ENCODE measurements around the gene UBTD2. TPM values are rescaled to one million over a fixed set of nuclear protein-coding genes. Genes with fewer than 3 reads are reported as not detected.

Gene UBTD2
- total and polyA plus RNA-seq, 2 donors (not counting 1 experiment from before 2014, with no cell fraction given): 1.4 to 9.2 TPM

- DNase-seq: no peak
- Mint-ChIP-seq H3K9me3 (ENCODE audit: insufficient read depth) (no peaks in the 10 kb centered on the region), H3K27me3 (no peaks in the 10 kb centered on the region), H3K4me3 (no peak overlapping the region), H3K4me1 (peaks cover 1% of the 10 kb centered on the region), H3K27ac (no peak overlapping the region)
- TF ChIP-seq EZH2 (IDR thresholded peaks at IDR 0.05; ENCODE audit: borderline replicate concordance, insufficient read depth, low read depth, low read length, poor library complexity, severe bottlenecking) (no peak), CTCF (IDR thresholded peaks at IDR 0.05) (no peak)
- Histone ChIP-seq H3K4me3 (ENCODE audit: control extremely low read depth in 1 of 5, extremely low read depth in 1 of 5, insufficient read depth in 1 of 5, low read depth in 2 of 5, low read length in 4 of 5) (no peak overlapping the region), H3K27me3 (replicated peaks in 1 of 4; ENCODE audit: control extremely low read depth in 1 of 4, control insufficient read depth in 3 of 4, insufficient read depth in 4 of 4, low read length in 3 of 4) (no peaks in the 10 kb centered on the region), H3K79me2 (ENCODE audit: control insufficient read depth, insufficient read depth, low read length) (peaks cover 57% of the 10 kb centered on the region), H3K4me1 (ENCODE audit: control insufficient read depth in 2 of 2, insufficient read depth in 2 of 2, low read length in 2 of 2) (no peaks in the 10 kb centered on the region), H3K36me3 (replicated peaks in 1 of 2; ENCODE audit: control extremely low read depth in 1 of 2, control insufficient read depth in 1 of 2, extremely low read depth in 1 of 2, insufficient read depth in 2 of 2, low read length in 1 of 2) (peaks cover 0 to 6% of the 10 kb centered on the region in 2 experiments), H3K4me2 (replicated peaks; ENCODE audit: low read depth, low read length, poor library complexity, severe bottlenecking) (no peak overlapping the region), H3K9ac (ENCODE audit: low read length) (no peak overlapping the region), H3K27ac (ENCODE audit: low read length in 2 of 2) (no peak overlapping the region), H2AFZ (ENCODE audit: insufficient read depth, low read depth, low read length, poor library complexity, severe bottlenecking) (no peak overlapping the region), H3K9me3 (ENCODE audit: control extremely low read depth in 1 of 3, control insufficient read depth in 2 of 3, insufficient read depth in 1 of 3, low read length in 2 of 3) (no peaks in the 10 kb centered on the region), H4K20me1 (ENCODE audit: control insufficient read depth, insufficient read depth, low read length, poor library complexity, severe bottlenecking) (no peaks in the 10 kb centered on the region)
- ChIA-PET CTCF (interaction anchor here (0.7 to 1.3 kb wide), 2 partner anchors 27 to 327 kb away, joined by 3 to 4 read pairs; no protein-coding TSS in a partner anchor), POLR2A (no interaction called here)
- ATAC-seq (ENCODE audit: low read depth): no peak
- intact Hi-C loops (cut with micrococcal nuclease): no loop called here
- 93% methylated on average over 3 of the region's 4 CpGs for WGBS (ENCODE audit: insufficient coverage)
Measured at GRCh38 chr5:172266676-172267092, 16.9 kb downstream of the UBTD2 start.

GRCh38 chr5:172266071-172266675 lies 17.4 kb downstream of the UBTD2 start:
- ATAC-seq (ENCODE audit: low read depth): no peak
- POLR2A ChIA-PET: no interaction called here
- Histone ChIP-seq H3K9ac (ENCODE audit: low read length) (no peak overlapping the region), H3K4me1 (ENCODE audit: control insufficient read depth in 2 of 2, insufficient read depth in 2 of 2, low read length in 2 of 2) (no peaks in the 10 kb centered on the region), H3K79me2 (ENCODE audit: control insufficient read depth, insufficient read depth, low read length) (peaks cover 56% of the 10 kb centered on the region), H3K27me3 (replicated peaks in 1 of 4; ENCODE audit: control extremely low read depth in 1 of 4, control insufficient read depth in 3 of 4, insufficient read depth in 4 of 4, low read length in 3 of 4) (no peaks in the 10 kb centered on the region), H3K4me2 (replicated peaks; ENCODE audit: low read depth, low read length, poor library complexity, severe bottlenecking) (no peak overlapping the region), H3K36me3 (replicated peaks in 1 of 2; ENCODE audit: control extremely low read depth in 1 of 2, control insufficient read depth in 1 of 2, extremely low read depth in 1 of 2, insufficient read depth in 2 of 2, low read length in 1 of 2) (peaks cover 0 to 6% of the 10 kb centered on the region in 2 experiments), H2AFZ (ENCODE audit: insufficient read depth, low read depth, low read length, poor library complexity, severe bottlenecking) (no peak overlapping the region), H3K9me3 (ENCODE audit: control extremely low read depth in 1 of 3, control insufficient read depth in 2 of 3, insufficient read depth in 1 of 3, low read length in 2 of 3) (no peaks in the 10 kb centered on the region), H3K4me3 (ENCODE audit: control extremely low read depth in 1 of 5, extremely low read depth in 1 of 5, insufficient read depth in 1 of 5, low read depth in 2 of 5, low read length in 4 of 5) (no peak overlapping the region), H3K27ac (ENCODE audit: low read length in 2 of 2) (no peak overlapping the region), H4K20me1 (ENCODE audit: control insufficient read depth, insufficient read depth, low read length, poor library complexity, severe bottlenecking) (no peaks in the 10 kb centered on the region)
- Mint-ChIP-seq H3K9me3 (ENCODE audit: insufficient read depth) (no peaks in the 10 kb centered on the region), H3K4me1 (no peaks in the 10 kb centered on the region), H3K27ac (no peak overlapping the region), H3K27me3 (no peaks in the 10 kb centered on the region), H3K4me3 (no peak overlapping the region)
- CTCF ChIA-PET: interaction anchor here (1.3 kb wide), 1 partner anchor 27 kb away, joined by 3 read pairs; no protein-coding TSS in a partner anchor
- DNase-seq: no peak
- TF ChIP-seq CTCF (IDR thresholded peaks at IDR 0.05) (no peak), EZH2 (IDR thresholded peaks at IDR 0.05; ENCODE audit: borderline replicate concordance, insufficient read depth, low read depth, low read length, poor library complexity, severe bottlenecking) (no peak)
- intact Hi-C loops (cut with micrococcal nuclease): no loop called here
- 100% methylated on average over 6 of the region's 10 CpGs for WGBS (ENCODE audit: insufficient coverage)

Measured in B cell (primary cell).